AG08396 (cell line): ENCODE measurements around the gene STK24.

ENCODE experiments used
- DNase-seq: peaks from one replicate; pipeline ENCODE4 v3.0.0; 2012; ENCODE audit warnings: low spot score, mixed read lengths

Gene STK24

GRCh38 chr13:98489446-98490194 is 87.3 kb downstream of the STK24 start:
- DNase-seq, result no peak

- DNase-seq, result no peak
Measured at GRCh38 chr13:98488736-98489135, 88.2 kb downstream of the STK24 start.

- no peak for DNase-seq
Measured at GRCh38 chr13:98487522-98487921, 89.4 kb downstream of the STK24 start.

- no peak for DNase-seq
Measured at GRCh38 chr13:98487016-98487415, 89.9 kb downstream of the STK24 start.

- no peak for DNase-seq
Measured at GRCh38 chr13:98486412-98486811, 90.5 kb downstream of the STK24 start.

GRCh38 chr13:98485561-98485960 is 91.3 kb downstream of the STK24 start:
- no peak for DNase-seq

- DNase-seq, result peak; percentile 80
Measured at GRCh38 chr13:98484289-98485219, 92.4 kb downstream of the STK24 start.

GRCh38 chr13:98483601-98484288 is 93.2 kb downstream of the STK24 start:
- no peak for DNase-seq

- peak; percentile 62 for DNase-seq
Measured at GRCh38 chr13:98482476-98483444, 94.1 kb downstream of the STK24 start.

GRCh38 chr13:98480915-98481877 is 95.7 kb downstream of the STK24 start:
- DNase-seq, result no peak

GRCh38 chr13:98479496-98480003 is 97.4 kb downstream of the STK24 start:
- no peak for DNase-seq

GRCh38 chr13:98478189-98479129 is 98.4 kb downstream of the STK24 start:
- no peak for DNase-seq

GRCh38 chr13:98476538-98476966 is 100.4 kb downstream of the STK24 start:
- peak; percentile 79 for DNase-seq

- no peak for DNase-seq
Measured at GRCh38 chr13:98476106-98476505, 100.8 kb downstream of the STK24 start.

- no peak for DNase-seq
Measured at GRCh38 chr13:98475522-98475921, 101.4 kb downstream of the STK24 start.

GRCh38 chr13:98474761-98475160 is 102.1 kb downstream of the STK24 start:
- no peak for DNase-seq

- no peak for DNase-seq
Measured at GRCh38 chr13:98474292-98474691, 102.6 kb downstream of the STK24 start.

- DNase-seq, result no peak
Measured at GRCh38 chr13:98473788-98474144, 103.1 kb downstream of the STK24 start.
